GM23248 (cell line): ENCODE results near the gene SSR1.

ENCODE experiments used
- EZH2 ChIP-seq: fragments of 200-600 bp; sonication (generic); IDR thresholded peaks from 2 replicates; pipeline ENCODE4 v1.6.1; 2018; ENCODE audit warnings: antibody characterized with exemption, mild to moderate bottlenecking; ENCODE audit not compliant: insufficient read depth, poor library complexity, severe bottlenecking
- EZH2phosphoT487 ChIP-seq: fragments of 200-600 bp; sonication (generic); IDR thresholded peaks from 2 replicates; pipeline ENCODE4 v1.6.1; 2018; ENCODE audit warnings: antibody characterized with exemption, moderate library complexity, mild to moderate bottlenecking, low read depth; ENCODE audit not compliant: insufficient read depth

DNA sequence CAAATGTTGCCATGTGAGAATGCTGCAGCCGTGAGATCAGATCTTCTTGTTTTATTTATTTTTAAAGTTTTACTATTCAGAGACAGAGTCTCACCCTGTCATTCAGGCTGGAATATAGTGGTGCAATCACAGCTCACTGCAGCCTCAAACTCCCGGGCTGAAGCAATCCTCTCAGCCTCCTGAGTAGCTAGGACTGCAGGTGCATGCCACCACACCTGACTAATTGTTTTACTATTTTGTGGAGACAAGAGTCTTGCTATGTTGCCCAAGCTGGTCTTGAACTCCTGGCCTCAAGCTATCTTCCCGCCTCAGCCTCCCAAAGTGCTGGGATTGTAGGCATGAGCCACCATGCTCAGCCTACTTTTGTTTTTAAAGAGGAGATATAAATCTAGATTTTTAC, 22.5 kb upstream of the SSR1 start:
- TF ChIP-seq EZH2 (no peak), EZH2phosphoT487 (no peak)
